Stimulated activated naive B cell treated with anti-CD40 and anti-IgM and Interleukin-4, amounts not matched to agents 10 μg/mL and 1 μg/mL and 100 μg/mL, for 72 hours (primary cell): Measurements from ENCODE around the gene LHFPL3.
"Not testable (repeated sequence)": the region's sequence is repeated elsewhere in the genome, so short reads cannot be mapped to it uniquely, and the experiment has no call there.

Experiments
- ATAC-seq, 2 donors: fragments of 150-1000 bp; cut with Tn5 transposase; replicated peaks; 2 replicates each; pipeline ENCODE4 v1.10.0; 2021; ENCODE audit warnings: moderate library complexity in 1 of 2
- DNase-seq: peaks from one replicate; pipeline ENCODE4 v3.0.0; 2021
- H3K27ac Mint-ChIP-seq: one replicate; pipeline ENCODE4 v1.8.0; 2022; ENCODE audit warnings: mild to moderate bottlenecking, mixed read lengths
- H3K27me3 Mint-ChIP-seq, 2 donors: one replicate each; pipeline ENCODE4 v1.8.0; 2022; ENCODE audit warnings: mixed read lengths in 2 of 2
- H3K36me3 Mint-ChIP-seq, 2 donors: one replicate each; pipeline ENCODE4 v1.8.0; 2022; ENCODE audit warnings: mixed read lengths in 2 of 2, mild to moderate bottlenecking in 1 of 2
- H3K4me1 Mint-ChIP-seq, 2 donors: one replicate each; pipeline ENCODE4 v1.8.0; 2022; ENCODE audit warnings: mixed read lengths in 2 of 2, mild to moderate bottlenecking in 1 of 2
- H3K4me3 Mint-ChIP-seq, 2 donors: one replicate each; pipeline ENCODE4 v1.8.0; 2022; ENCODE audit warnings: mild to moderate bottlenecking in 2 of 2, mixed read lengths in 2 of 2, moderate library complexity in 1 of 2
- H3K9me3 Mint-ChIP-seq, 2 donors: one replicate each; pipeline ENCODE4 v1.8.0; 2022; ENCODE audit warnings: mixed read lengths in 2 of 2, mild to moderate bottlenecking in 1 of 2

LHFPL3 gene

GRCh38 chr7:104679085-104679484 is 350.7 kb downstream of the LHFPL3 start:
- H3K27me3 Mint-ChIP-seq, result peaks cover 4 to 6% of the 10 kb centered on the region in 2 donors
- no peak overlapping the region for H3K4me3 Mint-ChIP-seq
- no peak overlapping the region for H3K27ac Mint-ChIP-seq

GRCh38 chr7:104686286-104686685 is 357.9 kb downstream of the LHFPL3 start:
- Mint-ChIP-seq H3K9me3 (peaks cover 0 to 2% of the 10 kb centered on the region in 2 donors), H3K36me3 (no peaks in the 10 kb centered on the region), H3K27ac (no peak overlapping the region), H3K4me3 (no peak overlapping the region), H3K4me1 (no peaks in the 10 kb centered on the region), H3K27me3 (peaks cover 13 to 18% of the 10 kb centered on the region in 2 donors)
- DNase-seq (no peak), ATAC-seq (no peak)

More at GRCh38 chr7:104679085-104679484, 350.7 kb downstream of the LHFPL3 start:
- no peaks in the 10 kb centered on the region for H3K36me3 Mint-ChIP-seq
- H3K9me3 Mint-ChIP-seq, result no peaks in the 10 kb centered on the region
- DNase-seq (no peak), ATAC-seq (no peak)
- no peaks in the 10 kb centered on the region for H3K4me1 Mint-ChIP-seq

- H3K27ac Mint-ChIP-seq, result no peak overlapping the region
- ATAC-seq, result no peak
- peaks cover 0 to 13% of the 10 kb centered on the region in 2 donors for H3K9me3 Mint-ChIP-seq
- H3K4me1 Mint-ChIP-seq, result no peaks in the 10 kb centered on the region
- no peaks in the 10 kb centered on the region for H3K27me3 Mint-ChIP-seq
- no peak overlapping the region for H3K4me3 Mint-ChIP-seq
- no peak for DNase-seq
- peaks cover 0 to 2% of the 10 kb centered on the region in 2 donors for H3K36me3 Mint-ChIP-seq
These were observed 366.3 kb downstream of the LHFPL3 start for GRCh38 chr7:104694710-104695109.

GRCh38 chr7:104695563-104695962 is 367.2 kb downstream of the LHFPL3 start:
- Mint-ChIP-seq H3K27ac (no peak overlapping the region), H3K9me3 (peaks cover 6 to 19% of the 10 kb centered on the region in 2 donors), H3K4me1 (no peaks in the 10 kb centered on the region), H3K4me3 (no peak overlapping the region), H3K27me3 (no peaks in the 10 kb centered on the region), H3K36me3 (peaks cover 0 to 2% of the 10 kb centered on the region in 2 donors)
- ATAC-seq (no peak), DNase-seq (no peak)

GRCh38 chr7:104700336-104700735 is 371.9 kb downstream of the LHFPL3 start:
- H3K9me3 Mint-ChIP-seq, result peaks cover 8 to 9% of the 10 kb centered on the region in 2 donors
- no peak overlapping the region for H3K27ac Mint-ChIP-seq
- H3K4me1 Mint-ChIP-seq, result no peaks in the 10 kb centered on the region
- no peak for DNase-seq
- no peaks in the 10 kb centered on the region for H3K36me3 Mint-ChIP-seq
- no peak overlapping the region for H3K4me3 Mint-ChIP-seq
- peaks cover 3 to 4% of the 10 kb centered on the region in 2 donors for H3K27me3 Mint-ChIP-seq
- ATAC-seq, result no peak

- DNase-seq, H3K4me3 Mint-ChIP-seq, H3K27me3 Mint-ChIP-seq, H3K27ac Mint-ChIP-seq, ATAC-seq, H3K36me3 Mint-ChIP-seq, H3K4me1 Mint-ChIP-seq, H3K9me3 Mint-ChIP-seq: not testable (repeated sequence)
These were observed 392.6 kb downstream of the LHFPL3 start for GRCh38 chr7:104721027-104721426.

GRCh38 chr7:104723001-104723400 is 394.6 kb downstream of the LHFPL3 start:
- Mint-ChIP-seq H3K36me3 (no peaks in the 10 kb centered on the region), H3K9me3 (peaks cover 0 to 2% of the 10 kb centered on the region in 2 donors), H3K4me1 (no peaks in the 10 kb centered on the region), H3K27ac (no peak overlapping the region), H3K4me3 (no peak overlapping the region), H3K27me3 (no peaks in the 10 kb centered on the region)
- ATAC-seq (no peak), DNase-seq (no peak)

GRCh38 chr7:104758504-104758903 is 430.1 kb downstream of the LHFPL3 start:
- H3K4me3 Mint-ChIP-seq, result no peak overlapping the region
- peaks cover 4 to 8% of the 10 kb centered on the region in 2 donors for H3K27me3 Mint-ChIP-seq
- H3K9me3 Mint-ChIP-seq, result peaks cover 4 to 13% of the 10 kb centered on the region in 2 donors
- no peak overlapping the region for H3K27ac Mint-ChIP-seq
- DNase-seq, result no peak
- no peaks in the 10 kb centered on the region for H3K36me3 Mint-ChIP-seq
- no peaks in the 10 kb centered on the region for H3K4me1 Mint-ChIP-seq
- ATAC-seq, result no peak

GRCh38 chr7:104761892-104762291 is 433.5 kb downstream of the LHFPL3 start:
- Mint-ChIP-seq H3K9me3 (peaks cover 0 to 9% of the 10 kb centered on the region in 2 donors), H3K27ac (no peak overlapping the region), H3K4me3 (no peak overlapping the region), H3K4me1 (no peaks in the 10 kb centered on the region), H3K36me3 (no peaks in the 10 kb centered on the region), H3K27me3 (peaks cover 8 to 9% of the 10 kb centered on the region in 2 donors)
- DNase-seq, result no peak
- no peak for ATAC-seq

GRCh38 chr7:104767113-104767512 is 438.7 kb downstream of the LHFPL3 start:
- H3K27ac Mint-ChIP-seq, result no peak overlapping the region
- no peaks in the 10 kb centered on the region for H3K4me1 Mint-ChIP-seq
- H3K27me3 Mint-ChIP-seq, result peaks cover 4 to 9% of the 10 kb centered on the region in 2 donors
- no peaks in the 10 kb centered on the region for H3K36me3 Mint-ChIP-seq
- ATAC-seq (no peak), DNase-seq (no peak)
- no peak overlapping the region for H3K4me3 Mint-ChIP-seq
- H3K9me3 Mint-ChIP-seq, result peaks cover 0 to 2% of the 10 kb centered on the region in 2 donors

GRCh38 chr7:104767826-104768536 is 439.6 kb downstream of the LHFPL3 start:
- Mint-ChIP-seq H3K27me3 (peaks cover 9 to 14% of the 10 kb centered on the region in 2 donors), H3K36me3 (no peaks in the 10 kb centered on the region), H3K4me3 (no peak overlapping the region), H3K27ac (no peak overlapping the region), H3K4me1 (no peaks in the 10 kb centered on the region), H3K9me3 (peaks cover 0 to 2% of the 10 kb centered on the region in 2 donors)
- DNase-seq, result no peak
- no peak for ATAC-seq

- ATAC-seq, result no peak
- no peak for DNase-seq
- Mint-ChIP-seq H3K27me3 (peaks cover 9 to 13% of the 10 kb centered on the region in 2 donors), H3K4me3 (no peak overlapping the region), H3K36me3 (no peaks in the 10 kb centered on the region), H3K4me1 (no peaks in the 10 kb centered on the region), H3K27ac (no peak overlapping the region), H3K9me3 (peaks cover 0 to 2% of the 10 kb centered on the region in 2 donors)
These were observed 444.3 kb downstream of the LHFPL3 start for GRCh38 chr7:104772405-104773345.

GRCh38 chr7:104773796-104774195 is 445.4 kb downstream of the LHFPL3 start:
- DNase-seq, result no peak
- no peak overlapping the region for H3K27ac Mint-ChIP-seq
- peaks cover 0 to 2% of the 10 kb centered on the region in 2 donors for H3K9me3 Mint-ChIP-seq
- ATAC-seq, result no peak
- H3K4me3 Mint-ChIP-seq, result no peak overlapping the region
- no peaks in the 10 kb centered on the region for H3K4me1 Mint-ChIP-seq
- peaks cover 9 to 13% of the 10 kb centered on the region in 2 donors for H3K27me3 Mint-ChIP-seq
- no peaks in the 10 kb centered on the region for H3K36me3 Mint-ChIP-seq

- Mint-ChIP-seq H3K9me3 (no peaks in the 10 kb centered on the region), H3K27me3 (peaks cover 5 to 13% of the 10 kb centered on the region in 2 donors), H3K4me1 (no peaks in the 10 kb centered on the region), H3K36me3 (no peaks in the 10 kb centered on the region), H3K4me3 (no peak overlapping the region), H3K27ac (no peak overlapping the region)
- ATAC-seq, result no peak
- DNase-seq, result no peak
These were observed 447.1 kb downstream of the LHFPL3 start for GRCh38 chr7:104775531-104775930.
